ENCODE measurements around the gene SNX13. TPM values are rescaled to one million over a fixed set of nuclear protein-coding genes. Genes with fewer than 3 reads are reported as not detected.

SNX13 gene
- polyA plus RNA-seq, 1 of the 3 experiments (the other 2 are of a cell fraction) = 13.0 TPM

- no peaks in the 10 kb centered on the region; the same call in 1 of the 2 replicates for H3K9me2 ChIP-seq
- H3K9me3 ChIP-seq = no peaks in the 10 kb centered on the region; the same call in 1 of the 2 replicates
- TF ChIP-seq SMC3 (IDR thresholded peaks at IDR 0.05; ENCODE audit: low read depth, low read length) (no peak), YY1 (IDR thresholded peaks at IDR 0.05; ENCODE audit: low read depth) (no peak)
- no peaks in the 10 kb centered on the region for H3K4me1 ChIP-seq (ENCODE audit: control insufficient read depth in 1 of 2, insufficient read depth in 2 of 2, low read depth in 1 of 2, low read length in 1 of 2)
- POLR2A ChIA-PET = no interaction called here
- no peaks in the 10 kb centered on the region for H4K20me1 ChIP-seq (ENCODE audit: insufficient read depth)
- H3K4me3 ChIP-seq (ENCODE audit: low read depth in 2 of 2, low read length in 1 of 2) = no peak overlapping the region
- H3K79me2 ChIP-seq (ENCODE audit: insufficient read depth) = no peaks in the 10 kb centered on the region
- H3K27ac ChIP-seq (ENCODE audit: low read depth in 2 of 2, low read length in 1 of 2) = no peak overlapping the region
- no peaks in the 10 kb centered on the region for H3F3A ChIP-seq (replicated peaks; ENCODE audit: insufficient read depth)
- H2AFZ ChIP-seq (ENCODE audit: low read depth) = no peak overlapping the region
- no peaks in the 10 kb centered on the region for H3K27me3 ChIP-seq (ENCODE audit: insufficient read depth)
- no peak overlapping the region for H3K4me2 ChIP-seq
- peaks cover 31 to 61% of the 10 kb centered on the region in 2 experiments for H3K36me3 ChIP-seq (replicated peaks in 1 of 2; ENCODE audit: control insufficient read depth in 1 of 2, insufficient read depth in 2 of 2, low read length in 1 of 2)
- DNase-seq = no peak
- CTCF ChIA-PET = interaction anchor here (0.5 to 1.4 kb wide), 2 partner anchors 63 to 211 kb away, joined by 3 to 4 read pairs; no protein-coding TSS in a partner anchor
- no peak overlapping the region for H3K9ac ChIP-seq
These were observed 107.4 kb downstream of the SNX13 start for GRCh38 chr7:17832820-17833355.

GRCh38 chr7:17832242-17832641 lies 108.1 kb downstream of the SNX13 start:
- Histone ChIP-seq H3K9ac (no peak overlapping the region), H3K27ac (ENCODE audit: low read depth in 2 of 2, low read length in 1 of 2) (no peak overlapping the region), H3K4me1 (ENCODE audit: control insufficient read depth in 1 of 2, insufficient read depth in 2 of 2, low read depth in 1 of 2, low read length in 1 of 2) (no peaks in the 10 kb centered on the region), H3F3A (replicated peaks; ENCODE audit: insufficient read depth) (no peaks in the 10 kb centered on the region), H3K4me3 (ENCODE audit: low read depth in 2 of 2, low read length in 1 of 2) (no peak overlapping the region), H3K4me2 (no peak overlapping the region), H2AFZ (ENCODE audit: low read depth) (no peak overlapping the region), H3K79me2 (ENCODE audit: insufficient read depth) (no peaks in the 10 kb centered on the region), H3K9me2 (no peaks in the 10 kb centered on the region; the same call in 1 of the 2 replicates), H4K20me1 (ENCODE audit: insufficient read depth) (no peaks in the 10 kb centered on the region), H3K27me3 (ENCODE audit: insufficient read depth) (no peaks in the 10 kb centered on the region), H3K36me3 (replicated peaks in 1 of 2; ENCODE audit: control insufficient read depth in 1 of 2, insufficient read depth in 2 of 2, low read length in 1 of 2) (peaks cover 24 to 57% of the 10 kb centered on the region in 2 experiments), H3K9me3 (no peaks in the 10 kb centered on the region; the same call in 1 of the 2 replicates)
- WGBS (ENCODE audit: low lambda C conversion rate) = 88% methylated on average over 1 of the region's 1 CpG
- ChIA-PET CTCF (interaction anchor here (1.0 to 1.4 kb wide), 2 partner anchors 9 to 62 kb away, joined by 3 to 4 read pairs; no protein-coding TSS in a partner anchor), POLR2A (no interaction called here)
- DNase-seq = no peak
- TF ChIP-seq CHD2 (IDR thresholded peaks at IDR 0.05; ENCODE audit: low read length, partially characterized antibody) (no peak), CTCF (IDR thresholded peaks at IDR 0.05) (no peak), RCOR1 (IDR thresholded peaks at IDR 0.05; ENCODE audit: low read length) (no peak), POLR2AphosphoS5 (IDR thresholded peaks at IDR 0.05; ENCODE audit: low read depth, low read length) (no peak), SIN3A (IDR thresholded peaks at IDR 0.05; ENCODE audit: borderline replicate concordance, low read depth, low read length) (no peak), YY1 (IDR thresholded peaks at IDR 0.05; ENCODE audit: low read depth) (no peak), EZH2phosphoT487 (IDR thresholded peaks at IDR 0.05; ENCODE audit: borderline replicate concordance, low read depth) (no peak)

- Histone ChIP-seq H3F3A (replicated peaks; ENCODE audit: insufficient read depth) (no peaks in the 10 kb centered on the region), H4K20me1 (ENCODE audit: insufficient read depth) (no peaks in the 10 kb centered on the region), H3K4me3 (ENCODE audit: low read depth in 2 of 2, low read length in 1 of 2) (no peak overlapping the region), H3K4me1 (ENCODE audit: control insufficient read depth in 1 of 2, insufficient read depth in 2 of 2, low read depth in 1 of 2, low read length in 1 of 2) (no peaks in the 10 kb centered on the region), H3K27me3 (ENCODE audit: insufficient read depth) (no peaks in the 10 kb centered on the region), H3K9ac (no peak overlapping the region), H3K27ac (ENCODE audit: low read depth in 2 of 2, low read length in 1 of 2) (no peak overlapping the region), H3K36me3 (replicated peaks in 1 of 2; ENCODE audit: control insufficient read depth in 1 of 2, insufficient read depth in 2 of 2, low read length in 1 of 2) (peaks cover 30 to 65% of the 10 kb centered on the region in 2 experiments), H3K9me2 (no peaks in the 10 kb centered on the region; the same call in 1 of the 2 replicates), H3K4me2 (no peak overlapping the region), H3K79me2 (ENCODE audit: insufficient read depth) (no peaks in the 10 kb centered on the region), H3K9me3 (no peaks in the 10 kb centered on the region; the same call in 1 of the 2 replicates), H2AFZ (ENCODE audit: low read depth) (no peak overlapping the region)
- ChIA-PET CTCF (no interaction called here), POLR2A (no interaction called here)
- 46% methylated on average over 1 of the region's 1 CpG for WGBS (ENCODE audit: low lambda C conversion rate)
- DNase-seq = no peak
- no peak for TF ChIP-seq SMC3 (IDR thresholded peaks at IDR 0.05; ENCODE audit: low read depth, low read length)
- no peak for TF ChIP-seq USF2 (IDR thresholded peaks at IDR 0.05; ENCODE audit: borderline replicate concordance, low read depth, low read length)
- no peak for TF ChIP-seq CHD2 (IDR thresholded peaks at IDR 0.05; ENCODE audit: low read length, partially characterized antibody)
- TF ChIP-seq REST (IDR thresholded peaks at IDR 0.05; ENCODE audit: low read depth, low read length) = no peak
- TF ChIP-seq POLR2AphosphoS5 (IDR thresholded peaks at IDR 0.05; ENCODE audit: low read depth, low read length) = no peak
- no peak for TF ChIP-seq FOXM1 (IDR thresholded peaks at IDR 0.05; ENCODE audit: low read depth)
- TF ChIP-seq FOXJ3 (CRISPR knock-in tag; IDR thresholded peaks at IDR 0.05) = no peak
- TF ChIP-seq RXRA (IDR thresholded peaks at IDR 0.05; ENCODE audit: borderline replicate concordance, low read depth) = no peak
- TF ChIP-seq MAX (IDR thresholded peaks at IDR 0.05; ENCODE audit: low read depth) = no peak
- no peak for TF ChIP-seq RCOR1 (IDR thresholded peaks at IDR 0.05; ENCODE audit: low read length)
These were observed 110.1 kb downstream of the SNX13 start for GRCh38 chr7:17830206-17830605.
